ENCODE results near the gene MYH13.

MYH13 gene

GRCh38 chr17:10398352-10398751 lies 25.5 kb upstream of the MYH13 start:
- DNase-seq (ENCODE audit: low read depth): no peak
- TF ChIP-seq CTCF (conservative IDR thresholded peaks at IDR 0.05; ENCODE audit: low read length): no peak
- H3K4me3 ChIP-seq (ENCODE audit: low read length): no peak overlapping the region

GRCh38 chr17:10396524-10397163 lies 23.8 kb upstream of the MYH13 start:
- DNase-seq (ENCODE audit: low read depth): no peak
- TF ChIP-seq CTCF (conservative IDR thresholded peaks at IDR 0.05; ENCODE audit: low read length): no peak

GRCh38 chr17:10394201-10394887 lies 21.5 kb upstream of the MYH13 start:
- DNase-seq (ENCODE audit: low read depth): no peak
- no peak for TF ChIP-seq CTCF (conservative IDR thresholded peaks at IDR 0.05; ENCODE audit: low read length)
- no peak overlapping the region for H3K4me3 ChIP-seq (ENCODE audit: low read length)

More at GRCh38 chr17:10396524-10397163, 23.8 kb upstream of the MYH13 start:
- no peak overlapping the region for H3K4me3 ChIP-seq (ENCODE audit: low read length)

GRCh38 chr17:10392880-10393279 lies 20.1 kb upstream of the MYH13 start:
- no peak overlapping the region for H3K4me3 ChIP-seq (ENCODE audit: low read length)
- TF ChIP-seq CTCF (conservative IDR thresholded peaks at IDR 0.05; ENCODE audit: low read length): no peak
- no peak for DNase-seq (ENCODE audit: low read depth)

GRCh38 chr17:10385871-10386270 lies 13.1 kb upstream of the MYH13 start:
- no peak overlapping the region for H3K4me3 ChIP-seq (ENCODE audit: low read length)
- no peak for TF ChIP-seq CTCF (conservative IDR thresholded peaks at IDR 0.05; ENCODE audit: low read length)
- no peak for DNase-seq (ENCODE audit: low read depth)

- peak; percentile 16 for DNase-seq (ENCODE audit: low read depth)
- TF ChIP-seq CTCF (conservative IDR thresholded peaks at IDR 0.05; ENCODE audit: low read length): peak; percentile 26; the same call in 1 of the 2 replicates
- no peak overlapping the region for H3K4me3 ChIP-seq (ENCODE audit: low read length)
Observed at GRCh38 chr17:10384175-10384574, 11.4 kb upstream of the MYH13 start.
